KMS-11 (cell line): ENCODE data around the gene MDK.

Source experiments
- H2AFZ ChIP-seq: fragments of 200-600 bp; sonication (generic); 2 replicates; pipeline ENCODE4 v1.6.1; 2016; ENCODE audit warnings: antibody characterized with exemption, mixed run types, low read depth
- H3K27ac ChIP-seq: fragments of 200-600 bp; sonication (generic); 2 replicates; pipeline ENCODE4 v1.6.1; 2016; ENCODE audit warnings: mild to moderate bottlenecking, mixed run types
- H3K27me3 ChIP-seq: fragments of 200-600 bp; sonication (generic); 2 replicates; pipeline ENCODE4 v1.6.1; 2017; ENCODE audit warnings: mild to moderate bottlenecking, low read depth, mixed run types, moderate library complexity; ENCODE audit not compliant: insufficient read depth
- H3K36me3 ChIP-seq: fragments of 200-600 bp; sonication (generic); 2 replicates; pipeline ENCODE4 v1.6.1; 2017; ENCODE audit warnings: mild to moderate bottlenecking, mixed run types; ENCODE audit not compliant: insufficient read depth
- H3K4me1 ChIP-seq: fragments of 200-600 bp; sonication (generic); 2 replicates; pipeline ENCODE4 v1.6.1; 2016; ENCODE audit warnings: mild to moderate bottlenecking, low read depth, mixed run types; ENCODE audit not compliant: poor library complexity, severe bottlenecking
- H3K4me2 ChIP-seq: fragments of 200-600 bp; sonication (generic); 2 replicates; pipeline ENCODE4 v1.7.0; 2016; ENCODE audit warnings: mild to moderate bottlenecking, mixed run types
- H3K4me3 ChIP-seq: fragments of 200-600 bp; sonication (generic); IDR thresholded peaks from 2 replicates; pipeline ENCODE4 v1.6.1; 2017; ENCODE audit warnings: low read depth, low read length, mixed read lengths; ENCODE audit not compliant: insufficient read depth
- H3K79me2 ChIP-seq: fragments of 200-600 bp; sonication (generic); 2 replicates; pipeline ENCODE4 v1.6.1; 2016; ENCODE audit warnings: low read depth, mixed run types; ENCODE audit not compliant: insufficient read depth
- H3K9ac ChIP-seq: fragments of 200-600 bp; sonication (generic); 2 replicates; pipeline ENCODE4 v1.6.1; 2016; ENCODE audit warnings: mild to moderate bottlenecking, mixed run types
- H4K20me1 ChIP-seq: fragments of 200-600 bp; sonication (generic); 2 replicates; pipeline ENCODE4 v1.6.1; 2016; ENCODE audit warnings: mild to moderate bottlenecking, mixed run types; ENCODE audit not compliant: insufficient read depth
- TF ChIP-seq, protein P1 (sequence below): fragments of 200-600 bp; sonication (generic); conservative IDR thresholded peaks from 2 replicates; pipeline ENCODE4 v1.6.1; 2017; ENCODE audit warnings: low read depth, mild to moderate bottlenecking, antibody characterized with exemption, low read length, moderate library complexity, mixed read lengths

MDK gene

DNA sequence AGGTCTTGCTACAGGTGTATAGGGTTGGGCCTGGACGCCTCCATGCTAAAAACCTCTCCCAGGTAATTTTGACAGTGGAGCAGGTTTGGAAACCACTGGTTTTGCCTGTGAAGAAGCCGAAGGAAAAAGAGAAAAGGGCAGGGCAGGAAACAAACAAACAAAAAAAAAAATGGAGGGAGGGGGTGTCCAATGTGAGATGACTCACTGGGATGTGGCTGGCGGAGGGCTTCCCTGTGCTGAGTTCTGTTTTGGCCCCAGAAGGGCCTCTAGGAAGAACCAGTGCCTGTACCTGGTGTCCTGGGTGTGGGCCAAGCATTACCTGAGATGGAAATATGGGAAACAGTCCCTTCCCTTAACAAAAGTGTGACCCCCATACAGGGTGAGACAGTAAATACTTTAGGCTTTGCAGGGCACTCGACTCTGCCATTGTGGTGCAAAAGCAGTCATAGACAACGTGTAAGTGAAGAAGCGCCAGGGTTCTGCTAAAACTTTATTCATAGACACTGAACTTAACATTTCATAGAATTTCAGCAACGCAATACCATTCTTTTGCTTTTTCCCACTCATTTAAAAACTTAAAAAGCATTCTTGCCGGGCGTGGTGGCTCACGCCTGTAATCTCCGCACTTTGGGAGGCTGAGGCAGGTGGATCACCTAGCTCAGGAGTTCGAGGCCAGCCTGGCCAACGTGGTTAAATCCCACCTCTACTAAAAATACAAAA lies 43.7 kb upstream of the MDK start:
- Histone ChIP-seq H3K27me3 (peaks cover 23% of the 10 kb centered on the region), H2AFZ (no peak overlapping the region), H3K79me2 (no peaks in the 10 kb centered on the region), H3K27ac (no peak overlapping the region), H3K4me1 (no peaks in the 10 kb centered on the region), H3K36me3 (no peaks in the 10 kb centered on the region), H3K9ac (no peak overlapping the region), H4K20me1 (no peaks in the 10 kb centered on the region), H3K4me3 (no peak overlapping the region), H3K4me2 (no peak overlapping the region)
- TF ChIP-seq, protein P1, sequence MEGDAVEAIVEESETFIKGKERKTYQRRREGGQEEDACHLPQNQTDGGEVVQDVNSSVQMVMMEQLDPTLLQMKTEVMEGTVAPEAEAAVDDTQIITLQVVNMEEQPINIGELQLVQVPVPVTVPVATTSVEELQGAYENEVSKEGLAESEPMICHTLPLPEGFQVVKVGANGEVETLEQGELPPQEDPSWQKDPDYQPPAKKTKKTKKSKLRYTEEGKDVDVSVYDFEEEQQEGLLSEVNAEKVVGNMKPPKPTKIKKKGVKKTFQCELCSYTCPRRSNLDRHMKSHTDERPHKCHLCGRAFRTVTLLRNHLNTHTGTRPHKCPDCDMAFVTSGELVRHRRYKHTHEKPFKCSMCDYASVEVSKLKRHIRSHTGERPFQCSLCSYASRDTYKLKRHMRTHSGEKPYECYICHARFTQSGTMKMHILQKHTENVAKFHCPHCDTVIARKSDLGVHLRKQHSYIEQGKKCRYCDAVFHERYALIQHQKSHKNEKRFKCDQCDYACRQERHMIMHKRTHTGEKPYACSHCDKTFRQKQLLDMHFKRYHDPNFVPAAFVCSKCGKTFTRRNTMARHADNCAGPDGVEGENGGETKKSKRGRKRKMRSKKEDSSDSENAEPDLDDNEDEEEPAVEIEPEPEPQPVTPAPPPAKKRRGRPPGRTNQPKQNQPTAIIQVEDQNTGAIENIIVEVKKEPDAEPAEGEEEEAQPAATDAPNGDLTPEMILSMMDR = no peak

DNA sequence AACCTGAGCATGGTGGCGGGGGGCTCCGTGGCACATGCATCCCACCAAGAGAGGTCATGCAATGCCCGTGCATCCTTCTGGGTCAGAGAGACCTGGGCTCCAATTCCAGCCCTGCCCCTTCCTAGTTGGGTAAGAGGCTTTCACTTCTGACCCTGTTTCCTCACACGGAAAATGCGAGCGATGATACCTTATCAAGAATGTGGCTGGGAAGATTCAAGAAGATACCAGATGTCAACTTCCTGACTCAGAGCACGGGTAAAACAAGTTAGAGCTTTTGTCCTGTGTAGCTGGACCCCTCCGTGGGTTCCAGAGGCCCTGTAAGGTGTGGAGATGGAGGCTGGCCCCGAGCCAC lies 42.9 kb upstream of the MDK start:
- no peak overlapping the region for H3K4me2 ChIP-seq
- no peak overlapping the region for H3K27ac ChIP-seq
- H3K79me2 ChIP-seq = no peaks in the 10 kb centered on the region
- H3K4me3 ChIP-seq = no peak overlapping the region
- no peak overlapping the region for H2AFZ ChIP-seq
- H3K9ac ChIP-seq = no peak overlapping the region
- H4K20me1 ChIP-seq = no peaks in the 10 kb centered on the region
- TF ChIP-seq, protein P1 = no peak
- H3K27me3 ChIP-seq = peaks cover 30% of the 10 kb centered on the region
- H3K4me1 ChIP-seq = no peaks in the 10 kb centered on the region
- no peaks in the 10 kb centered on the region for H3K36me3 ChIP-seq

DNA sequence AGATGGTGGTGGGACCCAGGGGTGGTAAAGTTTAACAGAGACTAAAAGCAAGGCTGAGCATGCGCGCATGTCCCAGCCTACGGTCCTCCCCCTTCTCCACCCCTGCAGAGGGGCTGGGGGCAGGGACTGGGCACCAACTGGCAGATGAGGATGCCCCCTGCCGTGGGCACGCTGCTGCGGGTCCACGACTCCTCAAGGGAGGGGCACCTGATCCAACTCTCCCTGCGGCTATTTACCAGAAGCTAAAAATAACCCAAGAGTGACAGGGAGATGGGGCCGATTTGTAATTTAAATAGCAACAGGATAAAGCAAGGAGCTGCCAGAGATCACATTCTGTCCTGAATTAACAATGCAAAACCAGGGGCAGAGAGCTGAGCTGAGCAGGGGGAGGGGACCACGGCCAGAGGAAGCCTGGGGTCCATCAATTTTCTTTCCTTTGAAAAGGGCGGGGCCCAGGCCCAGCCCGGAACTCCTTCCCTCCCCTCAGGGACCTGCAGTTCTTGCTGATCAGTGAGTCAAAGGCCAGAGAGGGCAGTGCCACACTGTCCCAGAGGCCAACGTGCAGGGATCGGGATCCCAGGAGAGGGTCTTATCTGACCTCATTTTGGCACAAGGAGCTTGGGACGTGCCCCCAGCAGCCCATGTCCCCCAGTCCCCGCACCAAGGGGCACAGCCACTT lies 42.3 kb upstream of the MDK start:
- Histone ChIP-seq H3K9ac (no peak overlapping the region), H3K79me2 (no peaks in the 10 kb centered on the region), H3K4me1 (no peaks in the 10 kb centered on the region), H2AFZ (no peak overlapping the region), H3K27ac (no peak overlapping the region), H3K36me3 (no peaks in the 10 kb centered on the region), H3K4me3 (no peak overlapping the region), H3K4me2 (no peak overlapping the region), H4K20me1 (no peaks in the 10 kb centered on the region), H3K27me3 (peaks cover 28% of the 10 kb centered on the region)
- TF ChIP-seq, protein P1 = no peak

DNA sequence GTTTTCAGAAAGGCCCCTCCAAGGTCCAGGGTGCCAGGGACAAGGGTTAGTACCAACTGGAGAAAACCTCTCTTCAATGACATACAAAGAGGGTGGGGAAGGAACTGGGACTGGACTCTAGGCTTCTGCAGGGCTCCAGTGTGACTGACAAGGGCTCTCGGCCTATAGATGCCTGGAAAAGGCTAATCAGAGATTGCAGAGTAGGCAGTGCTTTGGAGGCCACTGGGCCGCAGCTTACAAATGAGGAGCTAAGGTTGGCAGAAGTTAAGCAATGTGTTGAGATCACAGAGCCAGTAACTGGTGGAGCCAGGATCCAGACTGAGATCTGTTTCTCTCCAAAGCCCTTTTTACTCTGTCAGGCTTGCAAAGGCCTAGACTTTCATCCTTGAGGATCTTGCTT lies 41.7 kb upstream of the MDK start:
- Histone ChIP-seq H3K27ac (no peak overlapping the region), H3K79me2 (no peaks in the 10 kb centered on the region), H3K27me3 (peaks cover 22% of the 10 kb centered on the region), H3K4me2 (no peak overlapping the region), H3K36me3 (no peaks in the 10 kb centered on the region), H4K20me1 (no peaks in the 10 kb centered on the region), H3K9ac (no peak overlapping the region), H2AFZ (no peak overlapping the region), H3K4me3 (no peak overlapping the region), H3K4me1 (no peaks in the 10 kb centered on the region)
- TF ChIP-seq, protein P1 = no peak
